ENCODE results near the gene CAMK2B.

CAMK2B gene

DNA sequence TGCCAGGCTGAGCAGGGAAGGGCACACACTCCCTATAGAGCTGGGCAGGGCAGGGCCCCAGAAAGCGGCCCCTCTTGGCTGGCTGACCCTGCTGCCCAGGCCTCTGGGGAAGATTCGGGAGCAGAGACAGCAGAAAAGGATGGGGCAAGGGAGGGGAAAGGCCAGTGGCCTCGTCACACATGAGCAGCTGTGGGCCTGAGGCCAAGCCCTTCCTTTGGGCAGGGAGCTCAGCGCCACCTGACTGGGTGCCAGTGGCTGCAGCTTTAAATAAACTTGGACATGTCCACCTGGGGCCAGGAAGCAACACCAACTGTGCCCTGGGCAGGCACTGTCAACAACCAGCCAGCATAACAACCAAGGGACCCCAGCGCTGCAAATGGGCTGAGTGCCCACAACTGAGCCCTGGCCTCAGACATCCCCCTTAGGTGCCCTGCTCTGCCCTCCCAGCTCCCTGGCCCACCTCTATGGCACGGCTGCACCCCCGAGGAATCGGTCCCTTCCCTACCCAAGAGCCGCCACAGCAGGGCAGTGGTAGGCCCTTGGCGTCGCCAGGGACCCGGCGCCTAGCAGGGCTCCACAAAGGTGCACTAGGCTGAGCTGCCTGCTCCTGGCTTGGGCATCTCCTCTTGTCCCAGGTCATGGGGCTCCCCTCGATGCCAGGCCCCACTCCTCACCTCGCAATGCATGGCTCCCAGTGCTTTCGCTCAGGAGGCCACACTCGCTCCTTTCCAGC, 2.6 kb downstream of the CAMK2B start:
- no peak overlapping the region for H3K4me3 ChIP-seq (ENCODE audit: insufficient read depth, low read depth, low read length)
- H3K9me3 ChIP-seq (ENCODE audit: control insufficient read depth, low read length), result no peaks in the 10 kb centered on the region
- no peaks in the 10 kb centered on the region for H3K36me3 ChIP-seq (ENCODE audit: control insufficient read depth, insufficient read depth, low read length)
- no peak overlapping the region for H3K27ac ChIP-seq (ENCODE audit: insufficient read depth, low read depth, low read length, poor library complexity, severe bottlenecking)
- H3K4me1 ChIP-seq (ENCODE audit: control insufficient read depth, insufficient read depth, low read length), result no peaks in the 10 kb centered on the region
- WGBS, 2 experiments, result 92 to 95% methylated on average over 17 of the region's 17 CpGs
- peaks cover 66% of the 10 kb centered on the region for H3K27me3 ChIP-seq (ENCODE audit: control insufficient read depth, insufficient read depth, low read length, poor library complexity, severe bottlenecking)

- WGBS, 2 experiments, result 90 to 93% methylated on average over 17 to 18 of the region's 18 CpGs
These were observed 3.6 kb downstream of the CAMK2B start for GRCh38 chr7:44321796-44322195.

GRCh38 chr7:44320794-44321371, 4.5 kb downstream of the CAMK2B start:
- Histone ChIP-seq H3K36me3 (ENCODE audit: control insufficient read depth, insufficient read depth, low read length) (no peaks in the 10 kb centered on the region), H3K27ac (ENCODE audit: insufficient read depth, low read depth, low read length, poor library complexity, severe bottlenecking) (no peak overlapping the region), H3K9me3 (ENCODE audit: control insufficient read depth, low read length) (no peaks in the 10 kb centered on the region), H3K4me3 (ENCODE audit: insufficient read depth, low read depth, low read length) (no peak overlapping the region), H3K4me1 (ENCODE audit: control insufficient read depth, insufficient read depth, low read length) (no peaks in the 10 kb centered on the region), H3K27me3 (ENCODE audit: control insufficient read depth, insufficient read depth, low read length, poor library complexity, severe bottlenecking) (peaks cover 53% of the 10 kb centered on the region)
- 85 to 88% methylated on average over 15 of the region's 15 CpGs for WGBS, 2 experiments

More at GRCh38 chr7:44321796-44322195, 3.6 kb downstream of the CAMK2B start:
- H3K4me1 ChIP-seq (ENCODE audit: control insufficient read depth, insufficient read depth, low read length), result no peaks in the 10 kb centered on the region
- H3K27me3 ChIP-seq (ENCODE audit: control insufficient read depth, insufficient read depth, low read length, poor library complexity, severe bottlenecking), result peaks cover 58% of the 10 kb centered on the region
- H3K9me3 ChIP-seq (ENCODE audit: control insufficient read depth, low read length), result no peaks in the 10 kb centered on the region
- no peaks in the 10 kb centered on the region for H3K36me3 ChIP-seq (ENCODE audit: control insufficient read depth, insufficient read depth, low read length)
- no peak overlapping the region for H3K27ac ChIP-seq (ENCODE audit: insufficient read depth, low read depth, low read length, poor library complexity, severe bottlenecking)
- no peak overlapping the region for H3K4me3 ChIP-seq (ENCODE audit: insufficient read depth, low read depth, low read length)

DNA sequence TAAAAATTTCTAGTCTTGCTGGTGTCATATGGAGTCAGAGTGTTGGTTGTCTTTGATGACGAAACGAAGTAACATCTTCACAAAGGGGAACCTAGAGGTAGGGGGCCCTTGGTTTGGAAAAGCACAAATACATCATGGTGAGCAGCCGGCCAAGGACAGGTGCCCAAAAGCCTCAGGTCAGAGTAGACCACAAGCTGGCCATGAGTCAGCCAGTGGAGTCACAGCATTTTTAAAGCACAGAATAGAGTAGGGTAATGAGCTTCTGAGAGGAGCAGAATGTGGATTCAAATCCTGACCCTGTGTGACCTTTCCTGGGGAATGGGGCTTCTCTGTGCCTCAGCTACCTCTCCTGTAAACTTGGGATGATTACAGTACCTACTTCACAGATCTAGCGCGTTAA, 5.3 kb downstream of the CAMK2B start:
- Histone ChIP-seq H3K27me3 (ENCODE audit: control insufficient read depth, insufficient read depth, low read length, poor library complexity, severe bottlenecking) (peaks cover 48% of the 10 kb centered on the region), H3K4me3 (ENCODE audit: insufficient read depth, low read depth, low read length) (no peak overlapping the region)
- 91 to 95% methylated on average over 5 of the region's 5 CpGs for WGBS, 2 experiments

GRCh38 chr7:44318332-44318731, 7.1 kb downstream of the CAMK2B start:
- Histone ChIP-seq H3K4me3 (ENCODE audit: insufficient read depth, low read depth, low read length) (no peak overlapping the region), H3K4me1 (ENCODE audit: control insufficient read depth, insufficient read depth, low read length) (no peaks in the 10 kb centered on the region), H3K36me3 (ENCODE audit: control insufficient read depth, insufficient read depth, low read length) (no peaks in the 10 kb centered on the region), H3K27ac (ENCODE audit: insufficient read depth, low read depth, low read length, poor library complexity, severe bottlenecking) (no peak overlapping the region), H3K9me3 (ENCODE audit: control insufficient read depth, low read length) (no peaks in the 10 kb centered on the region), H3K27me3 (ENCODE audit: control insufficient read depth, insufficient read depth, low read length, poor library complexity, severe bottlenecking) (peaks cover 30% of the 10 kb centered on the region)
- 85 to 88% methylated on average over 2 of the region's 2 CpGs for WGBS, 2 experiments

More for the DNA sequence above, 5.3 kb downstream of the CAMK2B start:
- Histone ChIP-seq H3K27ac (ENCODE audit: insufficient read depth, low read depth, low read length, poor library complexity, severe bottlenecking) (no peak overlapping the region), H3K4me1 (ENCODE audit: control insufficient read depth, insufficient read depth, low read length) (no peaks in the 10 kb centered on the region), H3K36me3 (ENCODE audit: control insufficient read depth, insufficient read depth, low read length) (no peaks in the 10 kb centered on the region), H3K9me3 (ENCODE audit: control insufficient read depth, low read length) (no peaks in the 10 kb centered on the region)

- WGBS, 2 experiments, result 86 to 100% methylated on average over 2 of the region's 3 CpGs
- Histone ChIP-seq H3K27ac (ENCODE audit: insufficient read depth, low read depth, low read length, poor library complexity, severe bottlenecking) (no peak overlapping the region), H3K4me3 (ENCODE audit: insufficient read depth, low read depth, low read length) (no peak overlapping the region), H3K36me3 (ENCODE audit: control insufficient read depth, insufficient read depth, low read length) (no peaks in the 10 kb centered on the region), H3K9me3 (ENCODE audit: control insufficient read depth, low read length) (no peaks in the 10 kb centered on the region), H3K4me1 (ENCODE audit: control insufficient read depth, insufficient read depth, low read length) (no peaks in the 10 kb centered on the region), H3K27me3 (ENCODE audit: control insufficient read depth, insufficient read depth, low read length, poor library complexity, severe bottlenecking) (peaks cover 16% of the 10 kb centered on the region)
These were observed 10.0 kb downstream of the CAMK2B start for GRCh38 chr7:44315301-44315903.

- Histone ChIP-seq H3K27ac (ENCODE audit: insufficient read depth, low read depth, low read length, poor library complexity, severe bottlenecking) (no peak overlapping the region), H3K27me3 (ENCODE audit: control insufficient read depth, insufficient read depth, low read length, poor library complexity, severe bottlenecking) (peaks cover 33% of the 10 kb centered on the region), H3K4me1 (ENCODE audit: control insufficient read depth, insufficient read depth, low read length) (peaks cover 2% of the 10 kb centered on the region), H3K9me3 (ENCODE audit: control insufficient read depth, low read length) (no peaks in the 10 kb centered on the region), H3K36me3 (ENCODE audit: control insufficient read depth, insufficient read depth, low read length) (no peaks in the 10 kb centered on the region), H3K4me3 (ENCODE audit: insufficient read depth, low read depth, low read length) (no peak overlapping the region)
- WGBS, 2 experiments, result 90 to 92% methylated on average over 7 of the region's 7 CpGs
These were observed 11.8 kb downstream of the CAMK2B start for GRCh38 chr7:44313621-44314031.

- peaks cover 38% of the 10 kb centered on the region for H3K27me3 ChIP-seq (ENCODE audit: control insufficient read depth, insufficient read depth, low read length, poor library complexity, severe bottlenecking)
- no peak overlapping the region for H3K4me3 ChIP-seq (ENCODE audit: insufficient read depth, low read depth, low read length)
- WGBS, 2 experiments, result 87% methylated on average over 8 of the region's 8 CpGs
- H3K9me3 ChIP-seq (ENCODE audit: control insufficient read depth, low read length), result no peaks in the 10 kb centered on the region
- H3K36me3 ChIP-seq (ENCODE audit: control insufficient read depth, insufficient read depth, low read length), result no peaks in the 10 kb centered on the region
- H3K4me1 ChIP-seq (ENCODE audit: control insufficient read depth, insufficient read depth, low read length), result peaks cover 4% of the 10 kb centered on the region
- no peak overlapping the region for H3K27ac ChIP-seq (ENCODE audit: insufficient read depth, low read depth, low read length, poor library complexity, severe bottlenecking)
These were observed 12.4 kb downstream of the CAMK2B start for GRCh38 chr7:44313016-44313415.

DNA sequence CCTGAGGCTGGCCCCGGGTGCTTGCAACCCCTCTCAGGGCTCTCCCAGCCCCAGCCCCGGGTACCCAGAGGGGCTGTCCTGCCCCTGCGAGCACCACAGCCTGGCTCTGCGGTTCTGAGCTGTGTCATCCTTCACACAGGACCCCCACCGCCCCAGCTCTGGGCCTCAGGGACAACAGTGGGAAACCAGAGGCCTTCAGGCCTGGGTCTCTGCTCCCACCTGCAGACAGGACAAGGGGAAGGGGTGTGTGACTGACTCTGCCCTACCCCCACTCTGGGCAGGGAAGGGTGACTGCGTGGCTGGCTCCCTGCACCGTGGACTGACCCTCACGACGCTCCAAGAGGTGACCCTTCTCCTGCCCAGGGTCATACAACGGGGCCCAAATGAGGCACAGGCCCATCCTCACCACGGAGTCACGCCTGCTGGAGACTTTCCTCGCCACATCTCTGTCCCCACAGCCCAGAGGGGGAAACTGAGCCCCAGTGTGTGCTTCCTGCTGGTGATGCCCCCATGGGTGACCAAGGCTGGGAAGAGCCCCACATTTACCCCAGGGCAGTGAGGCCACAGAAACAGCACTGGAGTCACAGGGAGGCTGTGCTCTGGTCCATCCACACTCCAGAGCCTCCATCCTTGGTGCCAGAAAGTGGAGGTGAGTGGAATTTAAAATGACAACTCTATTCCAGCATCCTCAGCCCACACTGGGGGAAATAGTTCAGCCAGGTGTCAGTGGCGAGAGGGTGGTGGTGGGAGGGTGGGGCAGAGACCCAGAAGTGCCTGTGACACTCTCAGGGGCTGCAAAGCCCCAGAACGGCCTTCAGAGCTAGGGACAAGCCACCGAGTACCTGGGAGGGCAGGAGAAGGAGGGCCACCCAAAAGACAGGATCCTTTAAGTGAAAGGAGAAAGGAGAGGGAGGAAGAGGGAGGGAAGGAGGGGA, 13.6 kb downstream of the CAMK2B start:
- WGBS, 2 experiments, result 87 to 90% methylated on average over 16 of the region's 16 CpGs
- peaks cover 37% of the 10 kb centered on the region for H3K27me3 ChIP-seq (ENCODE audit: control insufficient read depth, insufficient read depth, low read length, poor library complexity, severe bottlenecking)

More for the DNA sequence above, 13.6 kb downstream of the CAMK2B start:
- H3K36me3 ChIP-seq (ENCODE audit: control insufficient read depth, insufficient read depth, low read length), result no peaks in the 10 kb centered on the region
- H3K27ac ChIP-seq (ENCODE audit: insufficient read depth, low read depth, low read length, poor library complexity, severe bottlenecking), result no peak overlapping the region
- H3K4me3 ChIP-seq (ENCODE audit: insufficient read depth, low read depth, low read length), result no peak overlapping the region
- peaks cover 4% of the 10 kb centered on the region for H3K4me1 ChIP-seq (ENCODE audit: control insufficient read depth, insufficient read depth, low read length)
- H3K9me3 ChIP-seq (ENCODE audit: control insufficient read depth, low read length), result no peaks in the 10 kb centered on the region
